ENCODE measurements around the gene C2orf42.

GRCh38 chr2:70140791-70141211, 50.0 kb downstream of the C2orf42 start:
- TF ChIP-seq POLR2A (IDR thresholded peaks at IDR 0.05; ENCODE audit: extremely low read depth, insufficient read length) (no peak), CTCF (IDR thresholded peaks at IDR 0.05; ENCODE audit: low read depth, low read length) (no peak)

All from NB4 (cell line).